H9 (cell line): ENCODE results near the gene SLC17A9. TPM values are rescaled to one million over a fixed set of nuclear protein-coding genes. Genes with fewer than 3 reads are reported as not detected.

Experiments used
- DNase-seq: peaks from one replicate; pipeline ENCODE4 v3.0.0-alpha.2; 2017
- H2AFZ ChIP-seq: one replicate; pipeline ENCODE4 v1.6.1; 2013; ENCODE audit warnings: mild to moderate bottlenecking, low read length, control low read depth, moderate library complexity
- H2AK5ac ChIP-seq: 2 replicates; pipeline ENCODE4 v1.6.1; 2013; ENCODE audit warnings: low read length, control low read depth, mixed read lengths; ENCODE audit not compliant: insufficient read length
- H2BK120ac ChIP-seq: one replicate; pipeline ENCODE4 v1.6.1; 2013; ENCODE audit warnings: low read depth, mild to moderate bottlenecking, low read length, control low read depth, inconsistent platforms; ENCODE audit not compliant: poor library complexity, severe bottlenecking
- H2BK12ac ChIP-seq: 2 replicates; pipeline ENCODE4 v1.6.1; 2013; ENCODE audit warnings: low read length, control low read depth, mixed read lengths, low read depth; ENCODE audit not compliant: insufficient read length
- H2BK15ac ChIP-seq: 2 replicates; pipeline ENCODE4 v1.6.1; 2013; ENCODE audit warnings: low read depth, low read length, control low read depth
- H2BK20ac ChIP-seq: one replicate; pipeline ENCODE4 v1.6.1; 2013; ENCODE audit warnings: low read depth, mild to moderate bottlenecking, low read length, control low read depth, inconsistent platforms; ENCODE audit not compliant: poor library complexity, severe bottlenecking
- H2BK5ac ChIP-seq: 2 replicates; pipeline ENCODE4 v1.6.1; 2013; ENCODE audit warnings: low read length, control low read depth, mixed read lengths; ENCODE audit not compliant: insufficient read length
- H3K14ac ChIP-seq: 2 replicates; pipeline ENCODE4 v1.6.1; 2013; ENCODE audit warnings: low read length, control low read depth; ENCODE audit not compliant: insufficient read depth
- H3K18ac ChIP-seq: 2 replicates; pipeline ENCODE4 v1.6.1; 2013; ENCODE audit warnings: low read depth, mild to moderate bottlenecking, mixed read lengths, low read length, control low read depth; ENCODE audit not compliant: insufficient read length
- H3K23ac ChIP-seq: 2 replicates; pipeline ENCODE4 v1.6.1; 2013; ENCODE audit warnings: low read length, control low read depth, mixed read lengths, low read depth; ENCODE audit not compliant: insufficient read length
- H3K23me2 ChIP-seq: 2 replicates; pipeline ENCODE4 v1.6.1; 2013; ENCODE audit warnings: low read depth, mild to moderate bottlenecking, mixed read lengths, low read length, control low read depth; ENCODE audit not compliant: insufficient read length, poor library complexity, severe bottlenecking
- H3K27ac ChIP-seq: 2 replicates; pipeline ENCODE4 v1.5.1; 2013; ENCODE audit warnings: low read length, control low read depth, mixed read lengths, low read depth; ENCODE audit not compliant: insufficient read length
- H3K27me3 ChIP-seq: 2 replicates; pipeline ENCODE4 v1.6.1; 2013; ENCODE audit warnings: low read length, control low read depth, inconsistent platforms; ENCODE audit not compliant: insufficient read depth
- H3K4ac ChIP-seq: 2 replicates; pipeline ENCODE4 v1.6.1; 2013; ENCODE audit warnings: low read depth, mild to moderate bottlenecking, control low read depth, inconsistent platforms, low read length, moderate library complexity
- H3K4me1 ChIP-seq: 2 replicates; pipeline ENCODE4 v1.6.1; 2013; ENCODE audit warnings: low read length, control low read depth, inconsistent platforms; ENCODE audit not compliant: insufficient read depth
- H3K4me2 ChIP-seq: 2 replicates; pipeline ENCODE4 v1.6.1; 2013; ENCODE audit warnings: low read length, control low read depth, mixed read lengths; ENCODE audit not compliant: insufficient read length, insufficient read depth
- H3K56ac ChIP-seq: 2 replicates; pipeline ENCODE4 v1.6.1; 2013; ENCODE audit warnings: low read depth, mild to moderate bottlenecking, mixed read lengths, low read length, control low read depth; ENCODE audit not compliant: insufficient read length
- H3K79me1 ChIP-seq: 2 replicates; pipeline ENCODE4 v1.6.1; 2013; ENCODE audit warnings: low read depth, mild to moderate bottlenecking, moderate library complexity, low read length, control low read depth, inconsistent platforms; ENCODE audit not compliant: insufficient read depth, poor library complexity, severe bottlenecking
- H3K79me2 ChIP-seq: 2 replicates; pipeline ENCODE4 v1.6.1; 2013; ENCODE audit warnings: low read length, control low read depth, inconsistent platforms; ENCODE audit not compliant: insufficient read depth
- H3K9ac ChIP-seq: 2 replicates; pipeline ENCODE4 v1.6.1; 2013; ENCODE audit warnings: low read length, control low read depth, mixed read lengths; ENCODE audit not compliant: insufficient read length; ENCODE audit errors: extremely low read depth
- H3K9me3 ChIP-seq: one replicate; pipeline ENCODE4 v1.6.1; 2013; ENCODE audit warnings: low read depth, low read length, inconsistent platforms; ENCODE audit not compliant: control insufficient read depth
- H3T11ph ChIP-seq: one replicate; pipeline ENCODE4 v1.6.1; 2013; ENCODE audit warnings: mild to moderate bottlenecking, low read length, control low read depth, inconsistent platforms
- H4K20me1 ChIP-seq: one replicate; pipeline ENCODE4 v1.6.1; 2013; ENCODE audit not compliant: control insufficient read depth, insufficient read length, insufficient read depth
- H4K5ac ChIP-seq: 2 replicates; pipeline ENCODE4 v1.6.1; 2013; ENCODE audit warnings: low read depth, mild to moderate bottlenecking, mixed read lengths, low read length, control low read depth; ENCODE audit not compliant: insufficient read length
- H4K8ac ChIP-seq: replicated peaks from 2 replicates; pipeline ENCODE4 v1.6.1; 2013; ENCODE audit warnings: low read length, control low read depth, mixed read lengths, low read depth; ENCODE audit not compliant: insufficient read length
- H4K91ac ChIP-seq: 2 replicates; pipeline ENCODE4 v1.6.1; 2013; ENCODE audit warnings: low read depth, mild to moderate bottlenecking, moderate library complexity, mixed read lengths, low read length, control low read depth; ENCODE audit not compliant: insufficient read length
- H3K27ac Mint-ChIP-seq, 3 experiments: 2 replicates in 2 of 3; 3 replicates in 1 of 3; pipeline ENCODE4 v1.8.0; 2020 to 2021; ENCODE audit warnings: mixed read lengths in 3 of 3, mild to moderate bottlenecking in 1 of 3, moderate library complexity in 1 of 3
- H3K27me3 Mint-ChIP-seq: 2 replicates; pipeline ENCODE4 v1.8.0; 2021; ENCODE audit warnings: low read depth, mild to moderate bottlenecking, moderate library complexity, mixed read lengths
- H3K36me3 Mint-ChIP-seq, 3 experiments: 2 replicates in 2 of 3; 3 replicates in 1 of 3; pipeline ENCODE4 v1.8.0; 2020 to 2021; ENCODE audit warnings: low read depth in 3 of 3, mixed read lengths in 3 of 3; ENCODE audit not compliant: insufficient read depth in 1 of 3
- H3K4me1 Mint-ChIP-seq, 2 experiments: 2 replicates each; pipeline ENCODE4 v1.8.0; 2020; ENCODE audit warnings: mixed read lengths in 2 of 2
- H3K4me3 Mint-ChIP-seq, 2 experiments: 2 replicates in 1 of 2; 3 replicates in 1 of 2; pipeline ENCODE4 v1.8.0; 2020 to 2021; ENCODE audit warnings: mild to moderate bottlenecking in 2 of 2, mixed read lengths in 2 of 2, moderate library complexity in 1 of 2
- H3K9me3 Mint-ChIP-seq, 2 experiments: 2 replicates in 1 of 2; 3 replicates in 1 of 2; pipeline ENCODE4 v1.8.0; 2020; ENCODE audit warnings: mild to moderate bottlenecking in 2 of 2, mixed read lengths in 2 of 2, moderate library complexity in 1 of 2
- WGBS: extraction: QIAGEN DNeasy Blood & Tissue Kit; methylation state at CpG from one replicate; pipeline ENCODE4 v1.1.7; 2013; ENCODE audit warnings: missing lambda C conversion rate, low lambda C conversion rate, mixed read lengths; ENCODE audit not compliant: insufficient read length; ENCODE audit errors: extremely low coverage; 5-methylcytosine and 5-hydroxymethylcytosine counted together
- total RNA-seq: library from RNA; stranded (reverse); gene quantifications from 2 replicates; pipeline ENCODE4 v1.2.1, GENCODE V29; 2021
- TF ChIP-seq, protein P1 (sequence below): fragments of 200-600 bp; sonication (generic); conservative IDR thresholded peaks from 3 replicates; pipeline ENCODE4 v1.8.0; 2021; ENCODE audit warnings: antibody characterized with exemption, mild to moderate bottlenecking

SLC17A9 gene
- total RNA-seq, 1 experiment from 2014 or later = 20.9 TPM

DNA sequence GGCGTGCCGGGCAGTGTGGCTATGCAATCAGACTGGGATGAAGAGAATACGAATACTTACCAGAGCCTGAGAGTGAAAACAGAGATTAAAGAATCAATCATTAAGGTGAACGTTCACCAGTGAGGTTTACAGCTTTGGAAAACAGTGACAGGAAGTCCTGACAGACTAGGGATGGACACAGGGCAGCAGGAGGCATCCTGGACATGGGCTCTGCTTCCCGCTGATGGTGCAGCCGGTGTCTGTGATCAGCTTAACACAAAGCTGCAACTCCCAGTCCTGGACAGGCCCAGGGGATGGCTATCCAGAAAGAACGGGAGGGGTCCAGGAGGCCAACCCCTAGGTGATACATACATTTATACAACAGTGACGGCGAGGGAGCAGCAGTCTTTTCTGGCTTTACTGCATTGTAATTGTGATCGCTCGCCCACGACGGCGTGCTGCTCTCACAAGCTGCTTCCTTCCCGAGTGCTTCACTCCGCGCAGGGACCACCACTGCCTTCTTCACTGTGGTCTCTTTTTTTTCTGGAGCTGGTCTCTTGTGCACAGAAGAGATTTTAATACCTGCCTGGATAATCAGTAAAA, 46.9 kb upstream of the SLC17A9 start:
- H3K18ac ChIP-seq = no peak overlapping the region
- DNase-seq = no peak
- H2BK20ac ChIP-seq = no peak overlapping the region
- Mint-ChIP-seq H3K27me3 (no peaks in the 10 kb centered on the region), H3K4me3 (no peak overlapping the region), H3K9me3 (no peaks in the 10 kb centered on the region), H3K36me3 (peaks cover 66 to 93% (median 88%) of the 10 kb centered on the region in 3 experiments), H3K4me1 (peaks cover 8 to 11% of the 10 kb centered on the region in 2 experiments; a peak in 3 of 4 replicates), H3K27ac (peak overlapping the region in 1 of 3 experiments; percentile 45; a peak in 2 of 7 replicates)
- H3K27me3 ChIP-seq = no peaks in the 10 kb centered on the region
- no peak overlapping the region for H3K4ac ChIP-seq
- H3K9me3 ChIP-seq = no peaks in the 10 kb centered on the region
- H4K91ac ChIP-seq = no peak overlapping the region
- H3K79me1 ChIP-seq = peaks cover 11% of the 10 kb centered on the region
- no peak overlapping the region for H4K5ac ChIP-seq
- H2AK5ac ChIP-seq = no peak overlapping the region
- no peak overlapping the region for H3K23ac ChIP-seq
- no CpG with 5 or more reads among the region's 17 CpGs for WGBS
- no peak overlapping the region for H3K9ac ChIP-seq
- no peak overlapping the region for H3K4me2 ChIP-seq
- no peak overlapping the region for H2BK5ac ChIP-seq
- H3K56ac ChIP-seq = no peak overlapping the region
- no peaks in the 10 kb centered on the region for H3K23me2 ChIP-seq
- H3K14ac ChIP-seq = no peak overlapping the region
- no peak overlapping the region for H2BK12ac ChIP-seq
- no peak overlapping the region for H3T11ph ChIP-seq
- H3K4me1 ChIP-seq = no peaks in the 10 kb centered on the region
- H2AFZ ChIP-seq = no peak overlapping the region
- H3K79me2 ChIP-seq = peaks cover 13% of the 10 kb centered on the region; the same call in 1 of the 2 replicates
- peaks cover 2% of the 10 kb centered on the region for H4K20me1 ChIP-seq
- H2BK15ac ChIP-seq = no peak overlapping the region
- TF ChIP-seq, protein P1, sequence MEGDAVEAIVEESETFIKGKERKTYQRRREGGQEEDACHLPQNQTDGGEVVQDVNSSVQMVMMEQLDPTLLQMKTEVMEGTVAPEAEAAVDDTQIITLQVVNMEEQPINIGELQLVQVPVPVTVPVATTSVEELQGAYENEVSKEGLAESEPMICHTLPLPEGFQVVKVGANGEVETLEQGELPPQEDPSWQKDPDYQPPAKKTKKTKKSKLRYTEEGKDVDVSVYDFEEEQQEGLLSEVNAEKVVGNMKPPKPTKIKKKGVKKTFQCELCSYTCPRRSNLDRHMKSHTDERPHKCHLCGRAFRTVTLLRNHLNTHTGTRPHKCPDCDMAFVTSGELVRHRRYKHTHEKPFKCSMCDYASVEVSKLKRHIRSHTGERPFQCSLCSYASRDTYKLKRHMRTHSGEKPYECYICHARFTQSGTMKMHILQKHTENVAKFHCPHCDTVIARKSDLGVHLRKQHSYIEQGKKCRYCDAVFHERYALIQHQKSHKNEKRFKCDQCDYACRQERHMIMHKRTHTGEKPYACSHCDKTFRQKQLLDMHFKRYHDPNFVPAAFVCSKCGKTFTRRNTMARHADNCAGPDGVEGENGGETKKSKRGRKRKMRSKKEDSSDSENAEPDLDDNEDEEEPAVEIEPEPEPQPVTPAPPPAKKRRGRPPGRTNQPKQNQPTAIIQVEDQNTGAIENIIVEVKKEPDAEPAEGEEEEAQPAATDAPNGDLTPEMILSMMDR = no peak
- H3K27ac ChIP-seq = no peak overlapping the region
- H4K8ac ChIP-seq = no peak overlapping the region
- no peak overlapping the region for H2BK120ac ChIP-seq
